Bronchial epithelial cell (primary cell): ENCODE measurements around the gene PSEN2. TPM values are rescaled to one million over a fixed set of nuclear protein-coding genes. Genes with fewer than 3 reads are reported as not detected.

Experiments used
- DNase-seq: peaks from one replicate; pipeline ENCODE4 v3.0.0-alpha.2; 2010; ENCODE audit warnings: low read depth
- FAIRE-seq: peaks from 2 replicates; lab custom pipeline; 2011; peaks lifted over from hg19 to GRCh38; lab: Jason Lieb, UNC
- H3K27me3 ChIP-seq: 2 replicates; pipeline ENCODE4 v1.5.1; 2011; ENCODE audit warnings: low read length; ENCODE audit not compliant: control insufficient read depth, insufficient read depth
- H3K36me3 ChIP-seq: 2 replicates; pipeline ENCODE4 v1.5.1; 2011; ENCODE audit warnings: low read length; ENCODE audit not compliant: control insufficient read depth, insufficient read depth
- H3K4me3 ChIP-seq: 2 replicates; pipeline ENCODE4 v1.5.1; 2011; ENCODE audit warnings: mild to moderate bottlenecking, low read depth, low read length, control low read depth
- total RNA-seq: library from RNA; depleted of rRNA; stranded (reverse); fragments of >200 nt; gene quantifications from 2 replicates; pipeline ENCODE4 v1.2.1, GENCODE V29; 2014
- TF ChIP-seq, protein P1 (sequence below): IDR thresholded peaks from 2 replicates; pipeline ENCODE4 v1.5.1; 2011; ENCODE audit warnings: mild to moderate bottlenecking, moderate library complexity, low read length, control low read depth, inconsistent platforms; ENCODE audit not compliant: insufficient read depth, severe bottlenecking

The PSEN2 gene
- total RNA-seq, 1 donor from 2014 or later: 20.3 TPM

DNA sequence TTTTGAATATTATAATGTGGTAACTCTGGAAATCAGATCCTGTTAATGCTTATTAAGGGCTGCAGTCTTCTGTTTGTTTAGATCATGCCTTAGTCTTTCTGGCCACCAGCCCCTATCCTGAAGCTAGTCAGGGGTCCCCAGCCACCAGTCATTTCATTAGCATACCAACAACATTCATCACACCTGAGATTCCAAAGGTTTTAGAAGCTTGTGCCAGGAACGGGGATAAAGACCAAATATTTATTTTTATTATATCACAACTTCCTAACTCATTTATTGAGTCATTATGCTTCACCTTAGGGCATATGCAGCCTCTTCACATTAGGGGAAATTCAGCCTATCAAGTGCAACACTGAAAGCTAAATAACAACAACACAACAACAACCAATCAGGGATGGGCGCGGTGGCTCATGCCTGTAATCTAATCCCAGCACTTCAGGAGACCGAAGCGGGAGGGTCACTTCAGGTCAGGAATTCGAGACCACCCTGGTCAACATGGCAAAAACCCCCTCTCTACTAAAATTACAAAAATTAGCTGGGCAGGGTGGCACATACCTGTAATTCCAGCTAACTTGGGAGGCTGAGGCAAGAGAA, 2.9 kb upstream of the PSEN2 start:
- peak; percentile 73 for DNase-seq
- no peaks in the 10 kb centered on the region for H3K36me3 ChIP-seq
- FAIRE-seq: no peak
- no peaks in the 10 kb centered on the region for H3K27me3 ChIP-seq
- TF ChIP-seq, protein P1, sequence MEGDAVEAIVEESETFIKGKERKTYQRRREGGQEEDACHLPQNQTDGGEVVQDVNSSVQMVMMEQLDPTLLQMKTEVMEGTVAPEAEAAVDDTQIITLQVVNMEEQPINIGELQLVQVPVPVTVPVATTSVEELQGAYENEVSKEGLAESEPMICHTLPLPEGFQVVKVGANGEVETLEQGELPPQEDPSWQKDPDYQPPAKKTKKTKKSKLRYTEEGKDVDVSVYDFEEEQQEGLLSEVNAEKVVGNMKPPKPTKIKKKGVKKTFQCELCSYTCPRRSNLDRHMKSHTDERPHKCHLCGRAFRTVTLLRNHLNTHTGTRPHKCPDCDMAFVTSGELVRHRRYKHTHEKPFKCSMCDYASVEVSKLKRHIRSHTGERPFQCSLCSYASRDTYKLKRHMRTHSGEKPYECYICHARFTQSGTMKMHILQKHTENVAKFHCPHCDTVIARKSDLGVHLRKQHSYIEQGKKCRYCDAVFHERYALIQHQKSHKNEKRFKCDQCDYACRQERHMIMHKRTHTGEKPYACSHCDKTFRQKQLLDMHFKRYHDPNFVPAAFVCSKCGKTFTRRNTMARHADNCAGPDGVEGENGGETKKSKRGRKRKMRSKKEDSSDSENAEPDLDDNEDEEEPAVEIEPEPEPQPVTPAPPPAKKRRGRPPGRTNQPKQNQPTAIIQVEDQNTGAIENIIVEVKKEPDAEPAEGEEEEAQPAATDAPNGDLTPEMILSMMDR: no peak
- H3K4me3 ChIP-seq: no peak overlapping the region

- no peak overlapping the region for H3K4me3 ChIP-seq
- TF ChIP-seq, protein P1: no peak
- no peak for FAIRE-seq
Observed at GRCh38 chr1:226868726-226869125, 1.7 kb upstream of the PSEN2 start.

GRCh38 chr1:226870026-226870400, 403 bp upstream of the PSEN2 start:
- H3K27me3 ChIP-seq: no peaks in the 10 kb centered on the region
- FAIRE-seq: no peak
- peak; percentile 19 for DNase-seq
- peak overlapping the region; percentile 57 for H3K4me3 ChIP-seq
- no peaks in the 10 kb centered on the region for H3K36me3 ChIP-seq
- TF ChIP-seq, protein P1: no peak

More at GRCh38 chr1:226868726-226869125, 1.7 kb upstream of the PSEN2 start:
- Histone ChIP-seq H3K27me3 (no peaks in the 10 kb centered on the region), H3K36me3 (no peaks in the 10 kb centered on the region)
- no peak for DNase-seq

- H3K36me3 ChIP-seq: no peaks in the 10 kb centered on the region
- TF ChIP-seq, protein P1: no peak
- no peaks in the 10 kb centered on the region for H3K27me3 ChIP-seq
- no peak overlapping the region for H3K4me3 ChIP-seq
- FAIRE-seq (no peak), DNase-seq (no peak)
Observed at GRCh38 chr1:226871636-226872327, 1.4 kb downstream of the PSEN2 start.

DNA sequence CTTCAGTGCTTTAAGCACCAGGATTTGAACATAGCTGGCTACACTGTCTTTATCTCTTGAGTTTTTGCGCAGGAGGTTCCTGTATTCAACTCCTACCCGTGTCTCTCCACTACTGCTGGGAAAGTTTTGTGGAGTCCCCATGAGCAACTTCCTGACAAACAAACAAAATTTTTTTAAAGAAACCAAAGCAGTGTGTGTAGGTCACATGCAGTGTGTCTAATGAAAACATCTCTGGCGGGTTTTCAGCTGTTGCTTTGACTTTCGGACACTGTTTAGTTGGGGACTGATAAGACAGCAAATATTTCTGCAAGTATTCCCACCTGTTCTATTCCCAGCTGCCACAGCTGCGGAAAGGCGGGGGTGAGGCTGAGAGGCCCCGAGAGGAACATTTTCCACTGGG, 2.0 kb downstream of the PSEN2 start:
- FAIRE-seq (no peak), DNase-seq (no peak)
- TF ChIP-seq, protein P1: no peak
- Histone ChIP-seq H3K27me3 (no peaks in the 10 kb centered on the region), H3K4me3 (no peak overlapping the region), H3K36me3 (peaks cover 2% of the 10 kb centered on the region)
